GM12878 (cell line): ENCODE results near the gene ADAMTS18. TPM values are rescaled to one million over a fixed set of nuclear protein-coding genes. Genes with fewer than 3 reads are reported as not detected.

Source experiments
- ATAC-seq: fragments of 200-7000 bp; cut with Tn5 transposase; 3 replicates; pipeline ENCODE4 v1.9.1; 2020; ENCODE audit warnings: mild to moderate bottlenecking, moderate library complexity
- BruUV-seq: library from RNA; stranded (reverse); fragments of 400-500 nt; replicated peaks from 2 replicates; lab custom pipeline; 2021; lab: Mats Ljungman, UMichigan
- CTCF ChIA-PET: fragments of 300-600 bp; sonication (Branson Sonifier 250); formaldehyde crosslinking; extraction: SDS; loops from one replicate; lab custom pipeline; 2021; ENCODE audit warnings: inconsistent platforms; lab: Yijun Ruan, JAX
- POLR2A ChIA-PET: fragments of 350-600 bp; formaldehyde crosslinking; extraction: SDS; loops from one replicate; lab custom pipeline; 2021; ENCODE audit warnings: inconsistent platforms; lab: Charles Lee
- RAD21 ChIA-PET: fragments of 300-600 bp; sonication (Branson Sonifier 250); formaldehyde crosslinking; loops from one replicate; lab custom pipeline; 2023; ENCODE audit warnings: antibody characterized with exemption; ENCODE audit not compliant: unreplicated experiment; lab: Charles Lee
- SMC1A ChIA-PET: fragments of 300-600 bp; sonication (Branson Sonifier 250); formaldehyde crosslinking; loops from one replicate; lab custom pipeline; 2023; ENCODE audit not compliant: unreplicated experiment, uncharacterized antibody; lab: Charles Lee
- DNase-seq: peaks from one replicate; pipeline ENCODE4 v3.0.0-alpha.2; 2011; ENCODE audit warnings: low read depth, low spot score
- FAIRE-seq: peaks from 3 replicates; lab custom pipeline; 2011; peaks lifted over from hg19 to GRCh38; lab: Jason Lieb, UNC
- H2AFZ ChIP-seq: 2 replicates; pipeline ENCODE4 v1.6.0; 2011; ENCODE audit warnings: low read depth, low read length, control low read depth; ENCODE audit not compliant: control insufficient read depth
- H3K27ac ChIP-seq: 2 replicates; pipeline ENCODE4 v1.5.1; 2011; ENCODE audit warnings: control low read depth; ENCODE audit not compliant: control insufficient read depth, insufficient read depth
- H3K27me3 ChIP-seq, 2 experiments: replicated peaks in 1 of 2; 2 replicates each; pipeline versions ENCODE4 v1.6.0 to v1.6.1; 2011; ENCODE audit warnings: low read length in 1 of 2; ENCODE audit not compliant: control insufficient read depth in 2 of 2, insufficient read depth in 2 of 2
- H3K36me3 ChIP-seq, 2 experiments: 2 replicates each; pipeline ENCODE4 v1.5.1; 2011; ENCODE audit warnings: low read length in 1 of 2; ENCODE audit not compliant: control insufficient read depth in 2 of 2, insufficient read depth in 2 of 2
- H3K4me1 ChIP-seq: 2 replicates; pipeline ENCODE4 v1.6.1; 2011; ENCODE audit warnings: mild to moderate bottlenecking, low read length, moderate library complexity, mixed read lengths; ENCODE audit not compliant: control insufficient read depth, insufficient read depth
- H3K4me2 ChIP-seq: 2 replicates; pipeline ENCODE4 v1.6.0; 2011; ENCODE audit warnings: control low read depth; ENCODE audit not compliant: control insufficient read depth, insufficient read depth
- H3K4me3 ChIP-seq: fragments of 200-600 bp; sonication (generic); 2 replicates; pipeline ENCODE4 v1.5.1; 2016
- H3K79me2 ChIP-seq: 2 replicates; pipeline ENCODE4 v1.6.0; 2011; ENCODE audit warnings: low read length; ENCODE audit not compliant: control insufficient read depth, insufficient read depth
- H3K9ac ChIP-seq: 2 replicates; pipeline ENCODE4 v1.8.0; 2011; ENCODE audit warnings: low read length, control low read depth, mixed read lengths; ENCODE audit not compliant: control insufficient read depth, insufficient read depth
- H3K9me3 ChIP-seq: replicated peaks from 3 replicates; pipeline ENCODE4 v1.5.1; 2011; ENCODE audit warnings: mild to moderate bottlenecking, low read length; ENCODE audit not compliant: control insufficient read depth, insufficient read depth
- H4K20me1 ChIP-seq: 2 replicates; pipeline ENCODE4 v1.6.0; 2011; ENCODE audit not compliant: control insufficient read depth, insufficient read depth
- BHLHE40 ChIP-seq, 2 experiments: fragments of 450-650 bp in 1 of 2; IDR thresholded peaks; 2 replicates each; pipeline ENCODE4 v1.6.1; 2011 to 2017; ENCODE audit warnings: low read depth in 2 of 2, borderline replicate concordance in 1 of 2, improper control_type of control experiment in 1 of 2, low read length in 1 of 2, mild to moderate bottlenecking in 1 of 2
- CBX5 ChIP-seq: sonication (generic); IDR thresholded peaks from 2 replicates; pipeline ENCODE4 v1.6.1; 2016; ENCODE audit warnings: low read depth, moderate library complexity, mild to moderate bottlenecking, inconsistent platforms
- CREB1 ChIP-seq: IDR thresholded peaks from 2 replicates; pipeline ENCODE4 v1.6.1; 2012; ENCODE audit warnings: low read depth, mild to moderate bottlenecking, inconsistent platforms
- EP300 ChIP-seq, 2 experiments: fragments of 150-350 bp in 1 of 2; IDR thresholded peaks; 2 replicates each; pipeline ENCODE4 v1.6.1; 2011 to 2012; ENCODE audit warnings: low read depth in 2 of 2, low read length in 2 of 2, borderline replicate concordance in 1 of 2, improper control_type of control experiment in 1 of 2, inconsistent platforms in 1 of 2; ENCODE audit not compliant: control insufficient read depth in 1 of 2
- NRF1 ChIP-seq: conservative IDR thresholded peaks from 2 replicates; pipeline ENCODE4 v1.6.1; 2011; ENCODE audit warnings: mild to moderate bottlenecking, low read depth, low read length, improper control_type of control experiment
- PAX8 ChIP-seq: fragments of 450-650 bp; IDR thresholded peaks from 2 replicates; pipeline ENCODE4 v1.6.1; 2017; ENCODE audit warnings: mild to moderate bottlenecking, moderate library complexity
- POLR2AphosphoS2 ChIP-seq: IDR thresholded peaks from 2 replicates; pipeline ENCODE4 v1.6.1; 2011; ENCODE audit warnings: low read depth, mild to moderate bottlenecking, low read length, improper control_type of control experiment, moderate library complexity
- SP1 ChIP-seq: IDR thresholded peaks from one replicate; pipeline ENCODE4 v1.6.1; 2011; ENCODE audit warnings: low read depth, low read length
- TCF12 ChIP-seq: IDR thresholded peaks from 2 replicates; pipeline ENCODE4 v1.6.1; 2011; ENCODE audit warnings: low read depth, mild to moderate bottlenecking, low read length
- ZNF622 ChIP-seq: fragments of 450-650 bp; IDR thresholded peaks from 2 replicates; pipeline ENCODE4 v1.6.1; 2017; ENCODE audit warnings: mild to moderate bottlenecking, inconsistent platforms
- WGBS: methylation state at CpG from one replicate; pipeline ENCODE4 v1.1.6; 2016; ENCODE audit warnings: low lambda C conversion rate; ENCODE audit not compliant: insufficient replicate concordance, insufficient coverage; ENCODE audit errors: missing lambda C conversion rate; 5-methylcytosine and 5-hydroxymethylcytosine counted together
- in situ Hi-C: fragments of 300-500 bp; cut with MboI; formaldehyde crosslinking; loops from 9 replicates; pipeline ENCODE4 v1.14.3; 2018; ENCODE audit warnings: mixed read lengths
- intact Hi-C: fragments of 100-400 bp; cut with micrococcal nuclease; formaldehyde crosslinking; loops from one replicate; pipeline ENCODE4 v1.14.2; 2022; ENCODE audit not compliant: unreplicated experiment
- polyA plus RNA-seq, 11 experiments: library from polyadenylated mRNA; depleted of rRNA in 4 of 11; unstranded in 6 of 11; stranded (reverse) in 5 of 11; fragments of >200 nt; fragmentation: Nextera tagmentation in 4 of 11; fragmentation: Illumina TruSeq in 1 of 11; extraction: Ambion mirVana in 4 of 11; extraction: Trizol in 1 of 11; gene quantifications; 1 replicate in 1 of 11; 2 replicates in 10 of 11; pipeline versions ENCODE4 v1.2.1 to v1.2.3, GENCODE V29; 2011 to 2016; ENCODE audit warnings: inconsistent platforms in 2 of 11, missing spikeins in 2 of 11, low read depth in 1 of 11
- total RNA-seq, 4 experiments: library from RNA; depleted of rRNA in 3 of 4; stranded (reverse); fragments of >200 nt in 3 of 4; fragmentation: Illumina TruSeq in 1 of 4; extraction: Trizol in 1 of 4; gene quantifications; 2 replicates each; pipeline versions ENCODE4 v1.2.1 to v1.2.3, GENCODE V29; 2013 to 2021
- TF ChIP-seq, protein P1 (sequence below): fragments of 450-650 bp; IDR thresholded peaks from 2 replicates; pipeline ENCODE4 v1.6.1; 2017; ENCODE audit warnings: antibody characterized with exemption, mild to moderate bottlenecking, moderate library complexity
- TF ChIP-seq, protein P2 (sequence below): IDR thresholded peaks from 2 replicates; pipeline ENCODE4 v1.6.1; 2012; ENCODE audit warnings: low read depth, low read length, improper control_type of control experiment
- TF ChIP-seq, protein P3 (sequence below): IDR thresholded peaks from 2 replicates; pipeline ENCODE4 v1.6.1; 2012; ENCODE audit warnings: low read depth, low read length, improper control_type of control experiment
- TF ChIP-seq, protein P4 (sequence below): fragments of 450-650 bp; IDR thresholded peaks from 2 replicates; pipeline ENCODE4 v1.6.1; 2017; ENCODE audit warnings: mild to moderate bottlenecking, moderate library complexity

The ADAMTS18 gene
- total and polyA plus RNA-seq, 10 of the 15 experiments (the other 5 are each of a cell fraction or from before 2014, with no cell fraction given) = not detected

DNA sequence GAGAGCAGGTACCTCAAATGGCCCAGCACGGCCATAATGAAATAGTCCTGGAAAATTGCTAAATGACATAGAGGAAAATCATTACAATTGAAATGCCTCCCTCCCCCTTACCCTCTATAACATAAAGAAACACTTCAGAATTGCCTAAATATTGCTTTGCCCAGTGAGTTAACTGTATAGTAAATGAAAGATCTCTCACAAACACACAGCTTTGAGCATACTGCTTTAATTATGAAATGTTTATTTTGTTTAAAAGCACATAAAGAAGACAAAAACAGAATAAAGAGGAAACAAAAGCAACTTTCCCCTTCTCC lies 9.3 kb upstream of the ADAMTS18 start:
- CTCF ChIA-PET = no interaction called here
- WGBS = 0% methylated on average over 1 of the region's 1 CpG
- RAD21 ChIA-PET = no interaction called here
- POLR2A ChIA-PET = no interaction called here
- DNase-seq (no peak), FAIRE-seq (no peak), ATAC-seq (no peak)
- no peaks in the 10 kb centered on the region for H3K36me3 ChIP-seq
- intact Hi-C loops (no loop called here), in situ Hi-C loops (no loop called here)
- no peaks in the 10 kb centered on the region for H3K27me3 ChIP-seq
- no TSS peak for BruUV-seq
- no peak overlapping the region for H3K4me3 ChIP-seq
- no peaks in the 10 kb centered on the region for H4K20me1 ChIP-seq
- H3K9ac ChIP-seq = no peak overlapping the region
- H3K4me1 ChIP-seq = no peaks in the 10 kb centered on the region
- no peak overlapping the region for H3K4me2 ChIP-seq
- no peaks in the 10 kb centered on the region for H3K9me3 ChIP-seq
- no peak overlapping the region for H3K27ac ChIP-seq
- H2AFZ ChIP-seq = no peak overlapping the region
- SMC1A ChIA-PET = no interaction called here
- H3K79me2 ChIP-seq = no peaks in the 10 kb centered on the region
- TF ChIP-seq CREB1 (no peak), BHLHE40 (IDR thresholded peaks at IDR 0.05; ENCODE audit: borderline replicate concordance in 1 of 2, low read depth in 2 of 2, low read length in 1 of 2) (no peak), EP300 (IDR thresholded peaks at IDR 0.05; ENCODE audit: borderline replicate concordance in 1 of 2, control insufficient read depth in 1 of 2, low read depth in 2 of 2, low read length in 2 of 2) (no peak), CBX5 (no peak), PAX8 (no peak), SP1 (no peak), TCF12 (no peak), NRF1 (no peak), ZNF622 (no peak), POLR2AphosphoS2 (no peak)
- TF ChIP-seq, protein P1, sequence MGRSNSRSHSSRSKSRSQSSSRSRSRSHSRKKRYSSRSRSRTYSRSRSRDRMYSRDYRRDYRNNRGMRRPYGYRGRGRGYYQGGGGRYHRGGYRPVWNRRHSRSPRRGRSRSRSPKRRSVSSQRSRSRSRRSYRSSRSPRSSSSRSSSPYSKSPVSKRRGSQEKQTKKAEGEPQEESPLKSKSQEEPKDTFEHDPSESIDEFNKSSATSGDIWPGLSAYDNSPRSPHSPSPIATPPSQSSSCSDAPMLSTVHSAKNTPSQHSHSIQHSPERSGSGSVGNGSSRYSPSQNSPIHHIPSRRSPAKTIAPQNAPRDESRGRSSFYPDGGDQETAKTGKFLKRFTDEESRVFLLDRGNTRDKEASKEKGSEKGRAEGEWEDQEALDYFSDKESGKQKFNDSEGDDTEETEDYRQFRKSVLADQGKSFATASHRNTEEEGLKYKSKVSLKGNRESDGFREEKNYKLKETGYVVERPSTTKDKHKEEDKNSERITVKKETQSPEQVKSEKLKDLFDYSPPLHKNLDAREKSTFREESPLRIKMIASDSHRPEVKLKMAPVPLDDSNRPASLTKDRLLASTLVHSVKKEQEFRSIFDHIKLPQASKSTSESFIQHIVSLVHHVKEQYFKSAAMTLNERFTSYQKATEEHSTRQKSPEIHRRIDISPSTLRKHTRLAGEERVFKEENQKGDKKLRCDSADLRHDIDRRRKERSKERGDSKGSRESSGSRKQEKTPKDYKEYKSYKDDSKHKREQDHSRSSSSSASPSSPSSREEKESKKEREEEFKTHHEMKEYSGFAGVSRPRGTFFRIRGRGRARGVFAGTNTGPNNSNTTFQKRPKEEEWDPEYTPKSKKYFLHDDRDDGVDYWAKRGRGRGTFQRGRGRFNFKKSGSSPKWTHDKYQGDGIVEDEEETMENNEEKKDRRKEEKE = no peak
- TF ChIP-seq, protein P2, sequence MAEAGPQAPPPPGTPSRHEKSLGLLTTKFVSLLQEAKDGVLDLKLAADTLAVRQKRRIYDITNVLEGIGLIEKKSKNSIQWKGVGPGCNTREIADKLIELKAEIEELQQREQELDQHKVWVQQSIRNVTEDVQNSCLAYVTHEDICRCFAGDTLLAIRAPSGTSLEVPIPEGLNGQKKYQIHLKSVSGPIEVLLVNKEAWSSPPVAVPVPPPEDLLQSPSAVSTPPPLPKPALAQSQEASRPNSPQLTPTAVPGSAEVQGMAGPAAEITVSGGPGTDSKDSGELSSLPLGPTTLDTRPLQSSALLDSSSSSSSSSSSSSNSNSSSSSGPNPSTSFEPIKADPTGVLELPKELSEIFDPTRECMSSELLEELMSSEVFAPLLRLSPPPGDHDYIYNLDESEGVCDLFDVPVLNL = no peak
- TF ChIP-seq, protein P3, sequence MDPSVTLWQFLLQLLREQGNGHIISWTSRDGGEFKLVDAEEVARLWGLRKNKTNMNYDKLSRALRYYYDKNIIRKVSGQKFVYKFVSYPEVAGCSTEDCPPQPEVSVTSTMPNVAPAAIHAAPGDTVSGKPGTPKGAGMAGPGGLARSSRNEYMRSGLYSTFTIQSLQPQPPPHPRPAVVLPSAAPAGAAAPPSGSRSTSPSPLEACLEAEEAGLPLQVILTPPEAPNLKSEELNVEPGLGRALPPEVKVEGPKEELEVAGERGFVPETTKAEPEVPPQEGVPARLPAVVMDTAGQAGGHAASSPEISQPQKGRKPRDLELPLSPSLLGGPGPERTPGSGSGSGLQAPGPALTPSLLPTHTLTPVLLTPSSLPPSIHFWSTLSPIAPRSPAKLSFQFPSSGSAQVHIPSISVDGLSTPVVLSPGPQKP = no peak
- TF ChIP-seq, protein P4, sequence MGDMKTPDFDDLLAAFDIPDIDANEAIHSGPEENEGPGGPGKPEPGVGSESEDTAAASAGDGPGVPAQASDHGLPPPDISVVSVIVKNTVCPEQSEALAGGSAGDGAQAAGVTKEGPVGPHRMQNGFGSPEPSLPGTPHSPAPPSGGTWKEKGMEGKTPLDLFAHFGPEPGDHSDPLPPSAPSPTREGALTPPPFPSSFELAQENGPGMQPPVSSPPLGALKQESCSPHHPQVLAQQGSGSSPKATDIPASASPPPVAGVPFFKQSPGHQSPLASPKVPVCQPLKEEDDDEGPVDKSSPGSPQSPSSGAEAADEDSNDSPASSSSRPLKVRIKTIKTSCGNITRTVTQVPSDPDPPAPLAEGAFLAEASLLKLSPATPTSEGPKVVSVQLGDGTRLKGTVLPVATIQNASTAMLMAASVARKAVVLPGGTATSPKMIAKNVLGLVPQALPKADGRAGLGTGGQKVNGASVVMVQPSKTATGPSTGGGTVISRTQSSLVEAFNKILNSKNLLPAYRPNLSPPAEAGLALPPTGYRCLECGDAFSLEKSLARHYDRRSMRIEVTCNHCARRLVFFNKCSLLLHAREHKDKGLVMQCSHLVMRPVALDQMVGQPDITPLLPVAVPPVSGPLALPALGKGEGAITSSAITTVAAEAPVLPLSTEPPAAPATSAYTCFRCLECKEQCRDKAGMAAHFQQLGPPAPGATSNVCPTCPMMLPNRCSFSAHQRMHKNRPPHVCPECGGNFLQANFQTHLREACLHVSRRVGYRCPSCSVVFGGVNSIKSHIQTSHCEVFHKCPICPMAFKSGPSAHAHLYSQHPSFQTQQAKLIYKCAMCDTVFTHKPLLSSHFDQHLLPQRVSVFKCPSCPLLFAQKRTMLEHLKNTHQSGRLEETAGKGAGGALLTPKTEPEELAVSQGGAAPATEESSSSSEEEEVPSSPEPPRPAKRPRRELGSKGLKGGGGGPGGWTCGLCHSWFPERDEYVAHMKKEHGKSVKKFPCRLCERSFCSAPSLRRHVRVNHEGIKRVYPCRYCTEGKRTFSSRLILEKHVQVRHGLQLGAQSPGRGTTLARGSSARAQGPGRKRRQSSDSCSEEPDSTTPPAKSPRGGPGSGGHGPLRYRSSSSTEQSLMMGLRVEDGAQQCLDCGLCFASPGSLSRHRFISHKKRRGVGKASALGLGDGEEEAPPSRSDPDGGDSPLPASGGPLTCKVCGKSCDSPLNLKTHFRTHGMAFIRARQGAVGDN = no peak
